MG63 (cell line): ENCODE data around the gene PPM1E. TPM values are rescaled to one million over a fixed set of nuclear protein-coding genes. Genes with fewer than 3 reads are reported as not detected.

Experiments used
- DNase-seq: peaks from one replicate; pipeline ENCODE4 v3.0.0-alpha.2; 2020
- H3K27me3 ChIP-seq: fragments of 250-450 bp; sonication (Bioruptor Pico); 2 replicates; pipeline ENCODE4 v1.5.1; 2020; ENCODE audit warnings: mild to moderate bottlenecking, moderate library complexity
- H3K36me3 ChIP-seq: fragments of 250-450 bp; sonication (Bioruptor Pico); 2 replicates; pipeline ENCODE4 v1.5.1; 2020; ENCODE audit warnings: mild to moderate bottlenecking, moderate library complexity
- H3K4me3 ChIP-seq: fragments of 250-450 bp; sonication (Bioruptor Pico); 2 replicates; pipeline ENCODE4 v1.5.1; 2020; ENCODE audit warnings: mild to moderate bottlenecking, moderate library complexity
- H3K9me3 ChIP-seq: fragments of 250-450 bp; sonication (Bioruptor Pico); 2 replicates; pipeline ENCODE4 v1.5.1; 2020; ENCODE audit warnings: mild to moderate bottlenecking, moderate library complexity
- total RNA-seq: library from RNA; depleted of rRNA; stranded (reverse); fragments of >200 nt; shearing (Covaris generic); gene quantifications from 2 replicates; pipeline ENCODE4 v1.2.3, GENCODE V29; 2014; ENCODE audit warnings: low replicate concordance

Gene PPM1E
- total RNA-seq, 1 experiment from 2014 or later, result 0.76 TPM

DNA sequence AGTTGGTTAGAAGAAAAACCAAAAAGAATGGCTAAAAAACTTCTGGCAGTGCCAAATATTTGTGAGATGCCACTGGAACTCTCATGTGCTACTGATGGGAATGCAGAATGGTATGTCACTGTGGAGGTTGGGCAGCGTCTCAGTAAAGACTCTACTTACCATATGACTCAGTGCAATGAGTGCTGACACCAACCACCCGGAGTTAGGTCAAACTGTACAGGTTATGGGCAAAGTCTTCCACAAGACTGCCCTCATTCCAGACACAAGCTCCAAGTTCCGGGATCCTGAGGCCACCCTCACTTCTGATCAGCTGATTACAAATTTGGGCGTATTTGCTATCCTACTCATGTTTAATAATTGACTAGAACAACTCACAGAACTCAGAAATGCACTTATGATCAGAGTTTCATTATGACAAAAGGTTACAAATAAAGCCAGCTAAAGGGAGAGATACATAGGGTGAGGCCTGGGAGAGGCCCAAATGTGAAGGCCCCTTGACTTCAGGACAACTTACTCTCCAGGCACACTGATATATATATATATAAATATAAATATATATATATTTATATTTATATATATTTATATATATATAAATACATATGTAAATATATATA, 236.2 kb downstream of the PPM1E start:
- Histone ChIP-seq H3K4me3 (no peak overlapping the region), H3K27me3 (no peaks in the 10 kb centered on the region), H3K36me3 (peaks cover 44% of the 10 kb centered on the region), H3K9me3 (peaks cover 9% of the 10 kb centered on the region)
- no peak for DNase-seq

DNA sequence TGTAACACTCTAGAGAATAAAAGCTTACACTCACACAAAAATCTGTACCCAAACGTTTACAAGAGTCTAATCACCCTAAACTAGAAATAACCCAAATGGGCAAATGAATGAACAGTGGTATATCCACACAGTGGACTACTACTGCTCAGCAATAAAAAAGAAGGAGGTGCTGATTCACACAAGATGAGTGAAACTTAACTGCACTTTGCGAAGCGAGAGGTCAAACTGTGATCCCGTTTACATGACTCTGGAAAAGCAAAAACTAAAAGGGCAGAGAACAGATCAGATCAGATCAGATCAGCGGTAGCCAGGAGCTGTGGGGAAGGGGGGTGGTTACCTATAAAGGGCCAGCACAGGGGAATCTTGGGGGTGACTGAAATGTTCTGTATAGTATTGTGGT, 237.7 kb downstream of the PPM1E start:
- H3K4me3 ChIP-seq, result no peak overlapping the region
- no peaks in the 10 kb centered on the region for H3K27me3 ChIP-seq
- no peak for DNase-seq
- H3K9me3 ChIP-seq, result peaks cover 9% of the 10 kb centered on the region
- peaks cover 56% of the 10 kb centered on the region for H3K36me3 ChIP-seq

GRCh38 chr17:58995247-58995940, 239.7 kb downstream of the PPM1E start:
- Histone ChIP-seq H3K4me3 (no peak overlapping the region), H3K36me3 (peaks cover 70% of the 10 kb centered on the region), H3K27me3 (no peaks in the 10 kb centered on the region), H3K9me3 (peaks cover 6% of the 10 kb centered on the region)
- DNase-seq, result no peak

GRCh38 chr17:58996968-58997367, 241.3 kb downstream of the PPM1E start:
- Histone ChIP-seq H3K27me3 (no peaks in the 10 kb centered on the region), H3K4me3 (no peak overlapping the region), H3K9me3 (peaks cover 6% of the 10 kb centered on the region), H3K36me3 (peaks cover 71% of the 10 kb centered on the region)
- no peak for DNase-seq

DNA sequence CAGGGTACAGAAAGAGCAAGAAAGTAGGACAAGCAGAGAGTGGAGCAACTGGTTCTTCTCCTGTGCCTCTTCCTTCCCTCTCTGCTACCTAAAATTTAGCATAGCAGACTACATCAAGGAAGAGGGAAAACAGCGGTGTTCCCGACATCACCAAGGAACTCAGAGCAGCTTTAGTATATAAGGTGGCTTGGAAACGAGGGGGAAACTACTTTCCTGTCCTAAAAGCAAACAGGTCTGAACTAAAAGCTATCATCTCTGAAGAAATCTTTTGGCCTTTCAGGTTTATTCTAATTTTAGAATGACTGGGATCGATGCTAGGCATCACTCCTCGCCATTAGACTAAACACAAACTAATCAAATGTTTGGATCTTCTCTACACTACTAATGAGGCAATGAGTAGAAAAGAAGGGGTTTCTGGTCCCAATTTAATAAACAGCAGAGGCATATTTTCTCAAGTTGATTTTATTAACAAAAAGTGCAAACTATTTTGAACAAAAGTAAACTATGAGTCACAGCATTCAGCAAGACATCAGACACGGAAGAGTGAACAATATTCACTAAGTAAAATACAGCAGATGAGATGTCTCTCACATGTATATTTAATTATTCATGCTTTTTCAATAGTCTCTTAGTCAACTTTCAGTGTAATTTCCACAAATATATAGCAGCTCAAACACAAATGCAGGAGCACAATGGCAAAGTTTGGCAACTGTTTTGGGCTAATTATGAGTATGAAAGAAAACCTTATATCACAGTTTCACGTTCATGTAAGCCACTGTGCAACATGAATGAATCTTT, 242.3 kb downstream of the PPM1E start:
- DNase-seq, result no peak
- Histone ChIP-seq H3K4me3 (no peak overlapping the region), H3K36me3 (peaks cover 67% of the 10 kb centered on the region), H3K27me3 (no peaks in the 10 kb centered on the region), H3K9me3 (peaks cover 3% of the 10 kb centered on the region)

DNA sequence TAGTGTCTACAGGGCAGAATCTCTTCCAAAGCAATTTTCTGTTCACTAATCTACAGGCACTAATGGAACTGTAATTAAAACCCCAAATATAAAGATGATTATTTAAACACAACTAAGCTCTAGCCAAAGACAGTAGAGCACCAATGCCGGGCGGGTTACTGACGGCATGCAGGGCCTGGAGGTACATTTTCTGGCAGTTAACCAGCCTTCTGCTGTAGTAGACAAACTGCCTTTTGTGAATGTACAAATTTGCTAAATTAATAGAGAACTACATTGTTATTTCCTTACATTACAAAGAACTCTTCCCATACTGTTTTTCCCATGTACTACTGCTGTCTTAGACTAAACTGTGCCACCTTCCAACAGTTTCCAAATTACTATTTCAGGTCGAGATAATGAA, 243.2 kb downstream of the PPM1E start:
- Histone ChIP-seq H3K36me3 (peaks cover 60% of the 10 kb centered on the region), H3K9me3 (no peaks in the 10 kb centered on the region; the same call in 1 of the 2 replicates)

GRCh38 chr17:58999500-58999899, 243.8 kb downstream of the PPM1E start:
- H3K27me3 ChIP-seq, result no peaks in the 10 kb centered on the region
- no peak overlapping the region for H3K4me3 ChIP-seq
- no peaks in the 10 kb centered on the region for H3K9me3 ChIP-seq
- H3K36me3 ChIP-seq, result peaks cover 53% of the 10 kb centered on the region
- DNase-seq, result no peak

More for the DNA sequence above, 243.2 kb downstream of the PPM1E start:
- Histone ChIP-seq H3K4me3 (no peak overlapping the region), H3K27me3 (no peaks in the 10 kb centered on the region)
- no peak for DNase-seq

- no peaks in the 10 kb centered on the region for H3K9me3 ChIP-seq
- H3K27me3 ChIP-seq, result no peaks in the 10 kb centered on the region
- peaks cover 50% of the 10 kb centered on the region for H3K36me3 ChIP-seq
- no peak overlapping the region for H3K4me3 ChIP-seq
- DNase-seq, result no peak
Observed at GRCh38 chr17:59000022-59000421, 244.4 kb downstream of the PPM1E start.

GRCh38 chr17:59001158-59001814, 245.6 kb downstream of the PPM1E start:
- no peaks in the 10 kb centered on the region for H3K27me3 ChIP-seq
- no peak for DNase-seq
- H3K4me3 ChIP-seq, result no peak overlapping the region
- peaks cover 41% of the 10 kb centered on the region for H3K36me3 ChIP-seq
- H3K9me3 ChIP-seq, result no peaks in the 10 kb centered on the region

GRCh38 chr17:59002126-59002525, 246.5 kb downstream of the PPM1E start:
- Histone ChIP-seq H3K4me3 (no peak overlapping the region), H3K36me3 (peaks cover 37% of the 10 kb centered on the region), H3K27me3 (no peaks in the 10 kb centered on the region), H3K9me3 (no peaks in the 10 kb centered on the region)
- no peak for DNase-seq

DNA sequence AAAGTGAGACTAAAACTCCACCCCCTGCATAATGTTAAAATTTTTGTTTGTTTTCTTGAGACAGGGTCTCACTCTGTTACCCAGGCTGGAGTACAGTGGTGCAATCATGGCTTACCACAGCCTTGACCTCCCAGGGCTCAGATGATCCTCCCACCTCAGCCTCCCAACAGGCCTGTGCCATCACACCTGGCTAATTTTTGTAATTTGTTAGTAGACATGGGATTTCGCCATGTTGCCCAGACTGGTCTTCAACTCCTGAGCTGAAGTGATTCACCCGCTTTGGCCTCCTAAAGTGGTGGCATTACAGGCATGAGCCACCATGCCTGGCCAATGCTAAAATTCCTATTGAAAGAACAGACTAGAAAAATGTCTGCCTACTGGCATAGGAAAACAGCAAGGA, 247.2 kb downstream of the PPM1E start:
- no peak for DNase-seq
- H3K27me3 ChIP-seq, result no peaks in the 10 kb centered on the region
- H3K4me3 ChIP-seq, result no peak overlapping the region
- no peaks in the 10 kb centered on the region for H3K9me3 ChIP-seq
- peaks cover 30% of the 10 kb centered on the region for H3K36me3 ChIP-seq

- H3K9me3 ChIP-seq, result no peaks in the 10 kb centered on the region
Observed at GRCh38 chr17:59003860-59004259, 248.2 kb downstream of the PPM1E start.

GRCh38 chr17:59004338-59005111, 248.9 kb downstream of the PPM1E start:
- H3K36me3 ChIP-seq, result peaks cover 16% of the 10 kb centered on the region
- H3K4me3 ChIP-seq, result no peak overlapping the region
- no peaks in the 10 kb centered on the region for H3K9me3 ChIP-seq
- H3K27me3 ChIP-seq, result no peaks in the 10 kb centered on the region
- peak; percentile 21 for DNase-seq

More at GRCh38 chr17:59003860-59004259, 248.2 kb downstream of the PPM1E start:
- Histone ChIP-seq H3K4me3 (no peak overlapping the region), H3K27me3 (no peaks in the 10 kb centered on the region), H3K36me3 (peaks cover 22% of the 10 kb centered on the region)
- no peak for DNase-seq

- no peak for DNase-seq
- peaks cover 20% of the 10 kb centered on the region for H3K36me3 ChIP-seq
- no peaks in the 10 kb centered on the region for H3K27me3 ChIP-seq
- no peak overlapping the region for H3K4me3 ChIP-seq
- no peaks in the 10 kb centered on the region for H3K9me3 ChIP-seq
Observed at GRCh38 chr17:59007995-59008394, 252.3 kb downstream of the PPM1E start.

- no peaks in the 10 kb centered on the region for H3K9me3 ChIP-seq
- no peak overlapping the region for H3K4me3 ChIP-seq
- H3K36me3 ChIP-seq, result peaks cover 20% of the 10 kb centered on the region
- DNase-seq, result no peak
- H3K27me3 ChIP-seq, result no peaks in the 10 kb centered on the region
Observed at GRCh38 chr17:59008737-59009136, 253.1 kb downstream of the PPM1E start.

DNA sequence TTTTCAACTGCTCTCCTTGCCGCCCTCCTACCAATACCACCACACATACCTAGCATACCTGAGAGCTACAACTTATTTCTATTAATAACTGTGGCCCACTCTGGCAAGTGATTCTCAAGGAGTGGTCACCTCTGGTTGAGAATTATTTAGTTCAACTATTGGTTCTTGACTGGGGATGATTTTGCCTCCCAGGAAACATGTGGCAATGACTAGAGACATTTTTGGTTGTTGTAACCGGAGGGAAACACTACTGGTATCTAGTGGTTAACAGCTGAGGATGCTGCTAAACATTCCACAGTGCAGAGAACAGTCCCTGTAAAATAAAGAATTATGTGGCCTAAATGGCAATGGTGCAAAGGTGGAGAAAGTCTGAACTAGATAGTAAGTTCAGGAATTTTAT, 254.4 kb downstream of the PPM1E start:
- Histone ChIP-seq H3K4me3 (no peak overlapping the region), H3K27me3 (no peaks in the 10 kb centered on the region), H3K36me3 (peaks cover 25% of the 10 kb centered on the region), H3K9me3 (no peaks in the 10 kb centered on the region)
- no peak for DNase-seq
